ENCODE measurements around the gene SH3GL2.

Gene SH3GL2

DNA sequence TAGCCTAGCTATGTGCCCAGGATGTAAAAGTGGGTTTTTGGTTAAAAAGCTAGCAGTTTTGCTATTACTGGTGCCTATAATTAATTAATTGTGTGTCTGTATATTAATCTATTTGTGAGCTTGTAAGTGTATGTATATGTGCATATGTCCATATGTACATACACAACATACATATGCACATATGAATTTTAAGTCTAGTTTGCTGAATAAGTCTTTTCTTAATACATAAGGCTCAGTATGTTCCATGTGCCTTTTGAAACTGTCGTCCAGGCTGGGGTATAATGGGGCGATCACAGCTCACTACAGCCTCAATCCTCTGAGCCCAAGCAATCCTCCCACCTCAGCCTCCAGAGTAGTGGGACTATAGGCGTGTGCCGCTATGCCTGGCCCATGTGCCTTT is 10.1 kb downstream of the SH3GL2 start:
- Mint-ChIP-seq H3K4me3 (no peak overlapping the region), H3K27me3 (ENCODE audit: low read depth) (no peaks in the 10 kb centered on the region), H3K27ac (no peak overlapping the region), H3K4me1 (ENCODE audit: low read depth) (no peaks in the 10 kb centered on the region), H3K9me3 (no peaks in the 10 kb centered on the region), H3K36me3 (ENCODE audit: low read depth) (no peaks in the 10 kb centered on the region)

DNA sequence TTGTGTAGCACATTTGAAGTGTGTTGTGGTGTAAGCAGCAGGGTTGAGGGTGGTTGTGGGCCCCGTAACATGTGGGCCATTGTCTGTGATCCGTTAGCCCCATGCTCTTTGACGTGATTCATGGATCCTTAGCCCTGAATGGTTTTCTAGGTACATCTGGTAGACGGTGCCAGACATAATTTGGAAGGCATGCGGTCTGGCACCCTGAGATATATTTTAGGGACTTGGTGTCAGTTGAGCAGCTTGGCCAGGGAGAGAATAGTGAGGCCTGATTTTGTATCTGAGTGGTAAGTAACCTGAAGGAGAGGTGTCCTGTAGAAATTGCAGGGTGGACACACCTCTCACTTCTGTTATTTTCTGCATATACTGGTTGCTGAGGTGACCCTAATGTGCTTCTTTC is 10.9 kb downstream of the SH3GL2 start:
- no peaks in the 10 kb centered on the region for H3K9me3 Mint-ChIP-seq
- no peak overlapping the region for H3K27ac Mint-ChIP-seq
- H3K36me3 Mint-ChIP-seq (ENCODE audit: low read depth) = no peaks in the 10 kb centered on the region
- no peaks in the 10 kb centered on the region for H3K27me3 Mint-ChIP-seq (ENCODE audit: low read depth)
- H3K4me3 Mint-ChIP-seq = no peak overlapping the region
- H3K4me1 Mint-ChIP-seq (ENCODE audit: low read depth) = no peaks in the 10 kb centered on the region

DNA sequence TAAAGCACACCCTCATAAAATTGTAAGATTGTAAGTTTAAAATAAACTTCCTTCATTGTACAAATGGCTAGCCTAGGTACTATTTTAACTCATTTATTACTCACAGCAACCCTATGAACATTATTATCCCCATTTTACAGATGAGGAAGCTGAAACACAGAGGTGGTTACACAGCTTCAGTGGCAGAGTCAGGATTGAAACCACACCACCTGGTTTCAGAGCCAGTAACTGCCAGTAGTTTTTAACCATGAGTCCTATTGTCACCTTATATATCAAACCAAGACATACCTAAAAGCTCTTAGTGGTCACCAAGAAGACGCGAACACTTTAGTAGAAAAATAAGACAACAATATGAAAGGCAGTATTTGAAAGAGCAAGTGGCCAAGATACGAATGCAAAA is 16.1 kb downstream of the SH3GL2 start:
- Mint-ChIP-seq H3K4me3 (no peak overlapping the region), H3K9me3 (no peaks in the 10 kb centered on the region), H3K27ac (no peak overlapping the region), H3K36me3 (ENCODE audit: low read depth) (no peaks in the 10 kb centered on the region), H3K27me3 (ENCODE audit: low read depth) (no peaks in the 10 kb centered on the region), H3K4me1 (ENCODE audit: low read depth) (no peaks in the 10 kb centered on the region)

DNA sequence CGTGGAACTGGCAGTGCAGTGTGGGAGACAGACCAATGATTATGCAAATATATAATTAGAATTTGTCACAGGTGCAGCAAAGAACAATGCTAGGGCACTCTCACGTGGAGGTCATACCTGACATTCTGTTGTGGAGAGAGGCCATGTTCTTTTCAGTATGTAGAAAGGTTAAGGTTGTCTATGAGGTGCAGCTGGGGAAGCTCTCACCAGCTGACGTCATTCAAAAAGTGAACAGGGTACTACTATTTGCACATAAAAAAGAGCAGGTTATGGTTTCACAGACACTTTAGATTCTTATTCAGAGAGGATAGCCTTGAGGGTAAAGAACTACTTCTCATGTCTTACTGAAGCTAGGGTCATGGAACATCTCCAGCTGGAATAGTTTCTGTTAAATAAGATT is 19.1 kb downstream of the SH3GL2 start:
- no peaks in the 10 kb centered on the region for H3K27me3 Mint-ChIP-seq (ENCODE audit: low read depth)
- H3K9me3 Mint-ChIP-seq = no peaks in the 10 kb centered on the region
- no peak overlapping the region for H3K27ac Mint-ChIP-seq
- H3K36me3 Mint-ChIP-seq (ENCODE audit: low read depth) = no peaks in the 10 kb centered on the region
- no peak overlapping the region for H3K4me3 Mint-ChIP-seq
- no peaks in the 10 kb centered on the region for H3K4me1 Mint-ChIP-seq (ENCODE audit: low read depth)

DNA sequence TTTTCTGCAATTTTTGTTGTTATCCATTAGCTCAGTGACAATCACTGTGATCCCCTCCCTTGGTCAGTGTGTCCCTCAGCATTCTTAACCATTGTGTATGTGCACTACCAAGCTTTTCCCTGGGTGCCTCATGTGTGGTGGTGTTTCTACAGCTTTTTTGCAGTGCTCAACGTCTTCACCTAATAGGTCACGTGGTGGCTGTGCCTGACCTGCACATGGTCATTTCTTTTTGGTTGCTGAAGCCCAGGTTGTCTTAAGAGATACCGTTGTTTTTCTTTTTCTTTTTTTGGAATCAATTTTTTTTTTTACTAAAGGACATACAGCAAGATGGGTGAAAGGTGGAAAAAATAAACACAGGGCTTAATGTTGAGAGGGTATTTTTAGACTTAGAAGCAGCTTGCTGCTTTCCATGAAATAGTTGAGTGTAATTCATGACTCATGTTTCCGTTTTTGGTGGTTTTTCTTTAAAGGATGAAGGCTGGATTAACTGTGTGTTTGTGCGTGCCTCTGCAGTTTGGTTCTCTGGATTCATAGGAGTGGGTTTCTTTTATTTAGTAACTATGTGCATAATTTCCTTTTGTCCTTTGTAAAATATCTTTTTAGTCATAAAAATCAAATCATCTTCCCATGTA is 22.2 kb downstream of the SH3GL2 start:
- H3K27ac Mint-ChIP-seq = no peak overlapping the region
- no peaks in the 10 kb centered on the region for H3K9me3 Mint-ChIP-seq
- no peaks in the 10 kb centered on the region for H3K36me3 Mint-ChIP-seq (ENCODE audit: low read depth)
- no peak overlapping the region for H3K4me3 Mint-ChIP-seq
- no peaks in the 10 kb centered on the region for H3K4me1 Mint-ChIP-seq (ENCODE audit: low read depth)
- H3K27me3 Mint-ChIP-seq (ENCODE audit: low read depth) = no peaks in the 10 kb centered on the region

DNA sequence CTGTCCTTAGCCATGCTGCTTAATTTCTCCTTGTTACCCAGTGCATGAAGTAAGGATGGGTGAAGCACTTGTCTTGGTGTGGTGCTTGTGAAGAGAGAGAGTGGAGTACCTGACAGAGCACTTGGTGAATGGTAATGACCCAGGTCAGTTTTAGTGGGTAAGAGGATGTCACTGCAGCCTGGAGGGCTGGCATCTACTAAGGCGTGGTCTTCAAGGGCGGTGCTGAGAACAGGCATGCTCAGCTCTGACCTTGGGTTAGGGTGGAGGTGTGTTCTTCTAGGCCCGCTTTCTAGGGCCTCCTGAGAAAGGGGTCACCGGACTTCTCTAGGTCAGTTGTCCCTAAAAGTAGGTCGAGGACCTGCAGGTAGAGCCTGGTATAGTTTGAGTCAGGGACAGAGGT is 25.7 kb downstream of the SH3GL2 start:
- no peak overlapping the region for H3K4me3 Mint-ChIP-seq

DNA sequence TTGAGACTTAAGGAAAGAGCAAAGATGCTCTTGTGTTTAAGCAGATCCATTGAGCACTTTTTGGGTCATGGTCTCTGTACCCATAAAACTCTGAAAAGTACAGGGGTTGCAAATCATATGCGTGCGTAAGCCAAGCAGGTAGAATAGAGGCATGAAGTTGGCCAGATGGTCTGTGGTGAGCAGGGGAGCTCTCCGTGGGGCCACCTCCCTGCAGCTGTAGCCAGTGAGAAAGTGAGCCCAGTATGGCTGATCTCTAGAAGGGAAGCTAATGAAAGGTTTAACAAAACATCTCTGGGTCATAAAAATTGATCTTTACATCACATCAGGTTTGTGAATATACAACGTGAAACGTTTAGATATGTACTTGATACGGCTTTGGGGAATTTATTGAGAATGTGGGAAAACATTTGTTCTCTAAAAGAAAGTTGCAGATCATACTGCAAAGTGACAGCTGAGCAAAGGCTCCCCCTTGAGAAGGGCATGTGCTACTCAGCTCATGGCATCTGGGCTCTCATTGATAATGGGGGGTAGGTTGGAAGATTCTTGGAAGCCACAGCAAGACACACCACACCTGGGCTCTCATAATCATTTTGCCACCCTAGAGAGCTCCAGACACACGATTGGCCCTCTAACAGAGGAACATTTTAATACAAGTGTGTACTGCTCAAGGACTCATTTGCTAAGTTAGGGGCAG is 30.6 kb downstream of the SH3GL2 start:
- Mint-ChIP-seq H3K27me3 (ENCODE audit: low read depth) (no peaks in the 10 kb centered on the region), H3K36me3 (ENCODE audit: low read depth) (no peaks in the 10 kb centered on the region), H3K27ac (no peak overlapping the region), H3K4me3 (no peak overlapping the region), H3K4me1 (ENCODE audit: low read depth) (no peaks in the 10 kb centered on the region), H3K9me3 (no peaks in the 10 kb centered on the region)

More for the DNA sequence above, 25.7 kb downstream of the SH3GL2 start:
- Mint-ChIP-seq H3K9me3 (no peaks in the 10 kb centered on the region), H3K36me3 (ENCODE audit: low read depth) (no peaks in the 10 kb centered on the region), H3K27ac (no peak overlapping the region), H3K4me1 (ENCODE audit: low read depth) (no peaks in the 10 kb centered on the region), H3K27me3 (ENCODE audit: low read depth) (no peaks in the 10 kb centered on the region)

DNA sequence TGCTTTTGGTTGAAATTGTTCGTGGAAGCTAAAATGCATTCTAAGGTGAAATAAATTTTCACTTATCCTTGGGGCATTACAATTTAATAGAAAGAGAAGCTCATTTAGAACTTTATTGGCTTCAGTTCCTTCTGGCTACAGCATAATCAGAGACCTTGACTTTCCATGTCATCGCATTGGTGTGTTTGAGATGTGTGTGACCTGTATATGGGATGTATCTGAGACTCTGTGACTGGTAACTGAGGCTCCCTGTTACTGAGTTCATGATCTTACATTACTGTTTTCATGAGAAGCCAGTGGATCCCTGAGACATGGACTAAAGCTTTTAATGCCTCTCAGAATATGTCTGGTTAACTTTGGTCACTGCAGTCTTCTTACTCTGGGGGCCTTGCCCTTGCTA is 32.5 kb downstream of the SH3GL2 start:
- H3K27me3 Mint-ChIP-seq (ENCODE audit: low read depth) = no peaks in the 10 kb centered on the region
- H3K4me1 Mint-ChIP-seq (ENCODE audit: low read depth) = no peaks in the 10 kb centered on the region
- no peak overlapping the region for H3K4me3 Mint-ChIP-seq
- no peaks in the 10 kb centered on the region for H3K9me3 Mint-ChIP-seq
- no peak overlapping the region for H3K27ac Mint-ChIP-seq
- H3K36me3 Mint-ChIP-seq (ENCODE audit: low read depth) = no peaks in the 10 kb centered on the region

DNA sequence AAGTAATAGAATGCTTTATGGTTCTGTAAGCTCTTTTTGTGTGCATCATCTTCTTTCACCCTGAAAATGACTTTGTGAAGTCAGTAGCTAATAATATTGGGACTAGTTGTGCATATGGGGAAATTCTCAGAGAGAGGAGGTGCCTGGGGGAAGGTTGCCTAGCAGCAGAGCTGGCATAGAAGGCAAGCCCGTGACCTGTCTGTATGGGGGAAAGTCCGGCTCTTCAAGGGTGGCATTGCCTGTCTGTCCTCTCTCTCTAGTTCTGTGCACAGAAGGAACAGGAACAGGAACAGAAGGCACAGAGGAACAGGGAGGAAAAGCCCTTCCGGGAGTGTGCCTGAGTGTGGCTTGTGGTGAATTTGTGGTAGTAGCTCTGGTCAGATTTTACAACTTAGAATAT is 33.1 kb downstream of the SH3GL2 start:
- Mint-ChIP-seq H3K36me3 (ENCODE audit: low read depth) (no peaks in the 10 kb centered on the region), H3K9me3 (no peaks in the 10 kb centered on the region), H3K27me3 (ENCODE audit: low read depth) (no peaks in the 10 kb centered on the region), H3K4me1 (ENCODE audit: low read depth) (no peaks in the 10 kb centered on the region), H3K4me3 (no peak overlapping the region), H3K27ac (no peak overlapping the region)

DNA sequence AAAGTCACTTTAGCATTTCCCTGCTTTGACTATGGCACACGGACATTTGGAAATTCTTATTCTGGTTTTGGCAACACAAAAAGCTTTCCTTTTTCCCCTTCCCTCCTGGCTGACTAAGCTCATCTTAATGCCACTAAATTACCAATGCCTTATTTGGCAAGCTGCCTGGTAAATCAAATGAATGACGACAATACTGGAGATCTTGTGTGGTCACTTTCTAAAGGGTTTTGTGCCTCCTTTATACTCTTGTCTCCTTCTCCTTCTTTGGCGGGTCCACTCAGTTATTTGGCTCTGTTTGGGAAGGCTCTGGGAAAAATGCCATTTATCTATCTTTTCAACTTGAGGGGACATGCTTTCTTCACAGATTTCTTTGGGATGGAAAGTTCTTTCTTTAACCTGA is 34.9 kb downstream of the SH3GL2 start:
- Mint-ChIP-seq H3K27ac (no peak overlapping the region), H3K36me3 (ENCODE audit: low read depth) (no peaks in the 10 kb centered on the region), H3K9me3 (no peaks in the 10 kb centered on the region), H3K4me1 (ENCODE audit: low read depth) (no peaks in the 10 kb centered on the region), H3K27me3 (ENCODE audit: low read depth) (no peaks in the 10 kb centered on the region), H3K4me3 (no peak overlapping the region)

DNA sequence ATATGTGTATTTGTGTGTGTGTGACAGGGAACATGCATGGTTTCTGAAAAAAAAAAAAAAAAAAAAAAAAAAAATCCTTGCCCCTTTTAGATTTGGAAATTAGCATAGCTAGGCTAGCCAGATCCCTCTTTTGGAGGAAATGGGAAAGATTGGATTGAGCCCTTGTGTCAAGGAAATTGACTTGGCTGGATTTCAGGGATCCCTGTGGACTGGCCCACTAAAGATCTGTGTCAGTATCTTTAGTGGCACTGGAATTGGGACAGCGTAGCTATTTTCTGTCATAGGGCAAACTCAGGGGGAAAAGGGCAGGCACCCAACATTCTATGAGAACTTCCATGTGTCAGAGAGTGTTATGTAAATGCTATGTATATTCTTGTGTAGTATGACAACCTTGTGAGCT is 35.4 kb downstream of the SH3GL2 start:
- Mint-ChIP-seq H3K9me3 (no peaks in the 10 kb centered on the region), H3K27me3 (ENCODE audit: low read depth) (no peaks in the 10 kb centered on the region), H3K4me3 (no peak overlapping the region), H3K27ac (no peak overlapping the region), H3K4me1 (ENCODE audit: low read depth) (no peaks in the 10 kb centered on the region), H3K36me3 (ENCODE audit: low read depth) (no peaks in the 10 kb centered on the region)

DNA sequence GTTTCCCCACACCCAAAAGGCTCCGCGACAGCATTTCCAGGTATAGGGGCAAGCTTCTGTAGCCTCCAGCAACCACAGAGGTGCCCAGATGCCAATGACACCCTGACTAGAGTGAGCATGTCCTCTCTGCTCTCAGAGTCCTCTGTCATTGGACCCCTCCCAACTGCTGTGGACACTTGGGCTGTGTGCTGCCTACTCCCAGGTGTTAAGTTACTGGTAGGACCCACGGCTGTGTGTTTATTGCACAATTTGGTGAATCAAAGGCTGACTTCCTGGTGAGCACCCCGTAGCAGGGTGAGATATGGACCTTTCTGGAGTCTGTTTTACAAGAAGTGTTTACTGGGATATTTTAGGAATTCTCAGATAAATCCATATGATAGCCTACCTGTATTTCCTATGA is 36.0 kb downstream of the SH3GL2 start:
- Mint-ChIP-seq H3K9me3 (no peaks in the 10 kb centered on the region), H3K4me1 (ENCODE audit: low read depth) (no peaks in the 10 kb centered on the region), H3K4me3 (no peak overlapping the region), H3K27me3 (ENCODE audit: low read depth) (no peaks in the 10 kb centered on the region), H3K27ac (no peak overlapping the region), H3K36me3 (ENCODE audit: low read depth) (no peaks in the 10 kb centered on the region)

DNA sequence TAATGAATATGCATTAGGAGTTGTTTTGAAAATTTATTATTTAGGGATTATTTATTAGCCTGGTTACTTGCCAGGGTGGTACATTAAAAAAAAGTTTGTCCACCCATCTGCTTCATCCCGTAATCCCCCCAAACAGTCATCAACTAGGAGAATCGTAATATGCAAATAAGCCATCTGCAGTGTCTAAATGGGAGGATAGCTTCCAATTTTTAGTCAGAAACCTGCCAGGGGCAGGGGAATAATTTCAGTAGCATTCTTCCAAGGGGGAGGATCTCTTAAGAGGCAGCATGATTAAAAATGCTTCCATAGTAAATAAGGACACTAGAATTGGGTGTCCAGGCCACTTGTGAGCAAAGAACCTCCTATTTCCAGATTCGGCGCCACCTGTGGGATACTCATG is 43.3 kb downstream of the SH3GL2 start:
- Mint-ChIP-seq H3K27me3 (ENCODE audit: low read depth) (no peaks in the 10 kb centered on the region), H3K9me3 (peaks cover 6% of the 10 kb centered on the region), H3K4me3 (no peak overlapping the region), H3K4me1 (ENCODE audit: low read depth) (no peaks in the 10 kb centered on the region), H3K36me3 (ENCODE audit: low read depth) (no peaks in the 10 kb centered on the region), H3K27ac (no peak overlapping the region)

DNA sequence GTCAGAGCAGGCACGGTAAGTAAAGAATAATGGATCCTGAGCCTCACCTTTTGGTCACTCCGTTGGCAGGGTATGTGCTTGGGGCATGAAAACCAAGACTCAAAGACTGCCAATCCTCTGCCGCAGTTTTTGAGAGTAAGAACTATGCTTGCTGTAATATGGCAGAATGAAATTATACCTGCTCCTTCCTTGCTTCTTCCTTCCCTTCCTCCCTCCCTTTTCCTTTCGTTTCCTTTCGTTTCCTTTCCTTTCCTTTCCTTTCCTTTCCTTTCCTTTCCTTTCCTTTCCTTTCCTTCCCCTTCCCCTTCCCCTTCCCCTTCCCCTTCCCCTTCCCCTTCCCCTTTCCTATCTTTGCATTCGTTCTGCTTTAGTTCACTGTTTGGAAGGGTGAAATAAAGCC is 43.9 kb downstream of the SH3GL2 start:
- Mint-ChIP-seq H3K27me3 (ENCODE audit: low read depth) (no peaks in the 10 kb centered on the region), H3K36me3 (ENCODE audit: low read depth) (no peaks in the 10 kb centered on the region), H3K4me1 (ENCODE audit: low read depth) (no peaks in the 10 kb centered on the region), H3K4me3 (no peak overlapping the region), H3K27ac (no peak overlapping the region), H3K9me3 (peaks cover 6% of the 10 kb centered on the region)

DNA sequence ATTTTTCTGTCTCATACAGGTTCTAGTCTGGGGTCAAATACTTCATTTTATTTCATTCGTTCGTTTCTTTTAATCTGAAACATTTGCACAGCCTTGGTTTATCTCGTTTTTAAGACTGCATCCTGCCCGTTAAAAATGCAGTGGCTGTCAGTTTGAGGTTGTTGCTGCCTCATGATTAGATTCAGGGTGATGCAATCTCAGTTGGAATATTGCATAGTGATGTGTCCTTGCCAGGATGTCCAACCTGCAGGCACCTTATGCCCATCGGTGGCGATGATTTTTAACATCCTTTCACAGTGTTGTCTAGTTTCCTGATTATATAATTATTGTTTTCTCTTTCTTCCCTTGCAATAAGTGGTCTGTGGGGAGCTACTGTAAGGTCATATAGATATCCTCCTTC is 45.1 kb downstream of the SH3GL2 start:
- no peaks in the 10 kb centered on the region for H3K36me3 Mint-ChIP-seq (ENCODE audit: low read depth)
- H3K27ac Mint-ChIP-seq = no peak overlapping the region
- no peaks in the 10 kb centered on the region for H3K4me1 Mint-ChIP-seq (ENCODE audit: low read depth)

DNA sequence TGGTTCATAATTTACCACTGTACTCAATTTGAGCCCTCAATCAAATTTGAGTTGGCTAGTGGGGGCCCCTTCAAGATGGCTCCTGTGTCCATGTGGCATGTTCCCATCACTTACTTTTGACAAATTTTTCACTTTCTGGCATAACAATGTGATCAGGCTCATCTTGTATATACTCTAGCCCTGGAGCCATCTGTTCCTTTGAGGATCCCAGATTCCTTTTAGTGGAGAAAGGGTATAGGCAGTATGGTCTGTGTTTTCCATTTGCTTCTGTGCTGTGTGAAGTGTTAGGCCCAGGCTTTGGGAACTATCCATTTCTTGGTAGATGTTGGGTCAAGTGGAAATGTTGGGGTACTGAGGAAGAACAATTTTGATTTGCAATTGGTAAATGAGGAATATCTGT is 45.7 kb downstream of the SH3GL2 start:
- Mint-ChIP-seq H3K27ac (no peak overlapping the region), H3K27me3 (ENCODE audit: low read depth) (no peaks in the 10 kb centered on the region), H3K4me1 (ENCODE audit: low read depth) (no peaks in the 10 kb centered on the region), H3K36me3 (ENCODE audit: low read depth) (no peaks in the 10 kb centered on the region), H3K4me3 (no peak overlapping the region), H3K9me3 (peaks cover 6% of the 10 kb centered on the region)

More for the DNA sequence above, 45.1 kb downstream of the SH3GL2 start:
- no peak overlapping the region for H3K4me3 Mint-ChIP-seq
- H3K9me3 Mint-ChIP-seq = peaks cover 6% of the 10 kb centered on the region
- H3K27me3 Mint-ChIP-seq (ENCODE audit: low read depth) = no peaks in the 10 kb centered on the region
